Smooth muscle cell (in vitro differentiated cells): ENCODE data around the gene IL18. TPM values are rescaled to one million over a fixed set of nuclear protein-coding genes. Genes with fewer than 3 reads are reported as not detected.

ENCODE experiments used
- DNase-seq: peaks from one replicate; lab custom pipeline; 2025; ENCODE audit not compliant: unreplicated experiment; lab: John Stamatoyannopoulos, UW
- H2AFZ ChIP-seq: fragments of 200-600 bp; sonication (generic); 2 replicates; pipeline ENCODE4 v1.6.0; 2016; ENCODE audit warnings: antibody characterized with exemption, low read depth, mild to moderate bottlenecking
- H3F3A ChIP-seq: fragments of 200-600 bp; sonication (generic); 2 replicates; pipeline ENCODE4 v1.6.0; 2017; ENCODE audit warnings: antibody characterized with exemption, low read depth
- H3K27ac ChIP-seq: fragments of 200-600 bp; sonication (generic); 2 replicates; pipeline ENCODE4 v1.5.1; 2016; ENCODE audit warnings: low read depth, mild to moderate bottlenecking
- H3K27me3 ChIP-seq: fragments of 200-600 bp; sonication (generic); 2 replicates; pipeline ENCODE4 v1.6.1; 2016; ENCODE audit warnings: low read depth, mild to moderate bottlenecking
- H3K36me3 ChIP-seq: fragments of 200-600 bp; sonication (generic); 2 replicates; pipeline ENCODE4 v1.5.1; 2016; ENCODE audit warnings: low read depth
- H3K4me1 ChIP-seq: fragments of 200-600 bp; sonication (generic); 2 replicates; pipeline ENCODE4 v1.5.1; 2016; ENCODE audit warnings: low read depth
- H3K4me2 ChIP-seq: fragments of 200-600 bp; sonication (generic); 2 replicates; pipeline ENCODE4 v1.6.0; 2016; ENCODE audit warnings: mild to moderate bottlenecking
- H3K4me3 ChIP-seq: fragments of 200-600 bp; sonication (generic); 2 replicates; pipeline ENCODE4 v1.5.1; 2016; ENCODE audit warnings: mild to moderate bottlenecking
- H3K79me2 ChIP-seq: fragments of 200-600 bp; sonication (generic); 2 replicates; pipeline ENCODE4 v1.6.0; 2016; ENCODE audit warnings: low read depth, mild to moderate bottlenecking
- H3K9ac ChIP-seq: fragments of 200-600 bp; sonication (generic); 2 replicates; pipeline ENCODE4 v1.6.0; 2016; ENCODE audit warnings: low read depth
- H3K9me3 ChIP-seq: fragments of 200-600 bp; sonication (generic); replicated peaks from 2 replicates; pipeline ENCODE4 v1.5.1; 2016; ENCODE audit warnings: low read depth
- H4K20me1 ChIP-seq: fragments of 200-600 bp; sonication (generic); 2 replicates; pipeline ENCODE4 v1.6.0; 2016; ENCODE audit warnings: low read depth
- WGBS: methylation state at CpG from one replicate; pipeline ENCODE4 v1.1.7; 2016; ENCODE audit warnings: low lambda C conversion rate; 5-methylcytosine and 5-hydroxymethylcytosine counted together
- polyA plus RNA-seq: library from polyadenylated mRNA; unstranded; fragments of >200 nt; fragmentation: Nextera tagmentation; extraction: Ambion mirVana; gene quantifications from 2 replicates; pipeline ENCODE4 v1.2.1, GENCODE V29; 2016
- total RNA-seq: library from RNA; depleted of rRNA; stranded (reverse); fragments of >200 nt; gene quantifications from 2 replicates; pipeline ENCODE4 v1.2.3, GENCODE V29; 2014
- TF ChIP-seq, protein P1 (sequence below): fragments of 200-600 bp; sonication (generic); IDR thresholded peaks from 2 replicates; pipeline ENCODE4 v1.5.1; 2017; ENCODE audit warnings: borderline replicate concordance, mild to moderate bottlenecking, antibody characterized with exemption; ENCODE audit not compliant: insufficient read depth, poor library complexity, severe bottlenecking

Gene IL18
- total and polyA plus RNA-seq, 2 experiments from 2014 or later: 0.34 to 3.0 TPM

DNA sequence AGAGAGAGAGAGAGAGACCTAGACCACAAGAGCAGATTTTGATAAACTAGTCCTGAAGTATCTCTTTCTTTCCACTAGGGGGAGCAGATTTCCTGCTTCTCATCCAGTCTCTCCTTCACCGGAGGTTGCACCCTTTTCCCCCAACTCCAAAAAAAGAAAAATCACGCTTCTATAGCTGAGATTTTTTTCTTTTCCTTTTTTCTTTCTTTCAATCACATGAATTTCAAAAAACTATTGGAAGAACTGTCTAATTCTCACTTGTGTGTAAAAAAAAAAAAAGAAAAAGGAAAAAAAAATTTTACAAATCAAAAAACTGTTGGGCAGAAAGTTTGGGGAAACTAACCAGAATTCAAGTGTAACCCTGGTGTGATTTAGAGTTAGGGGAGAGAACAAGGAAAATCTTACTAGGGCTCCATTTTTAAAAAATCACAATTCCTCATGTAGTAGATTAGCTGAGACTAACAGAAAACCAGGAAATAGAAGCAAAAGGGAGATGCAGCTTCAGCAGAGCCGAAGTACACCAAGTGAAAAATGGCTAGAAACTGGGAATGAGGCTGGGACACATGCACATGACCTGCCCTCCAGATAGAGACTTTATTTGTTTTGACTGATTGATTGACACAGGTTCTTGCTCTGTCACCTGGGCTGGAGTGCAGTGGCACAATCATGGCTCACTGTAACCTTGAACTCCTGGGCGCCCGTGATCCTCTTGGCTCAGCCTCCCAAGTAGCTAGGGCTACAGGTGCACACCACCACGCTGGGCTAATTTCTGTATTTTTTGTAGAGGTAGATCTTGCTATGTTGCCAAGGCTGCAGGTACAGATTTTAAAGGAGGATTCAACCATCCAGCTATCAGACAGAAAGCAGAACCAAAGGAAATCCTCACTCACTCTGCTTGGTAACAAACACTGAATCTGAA lies 50.1 kb downstream of the IL18 start:
- DNase-seq: no peak
- H2AFZ ChIP-seq: no peak overlapping the region
- H3K27ac ChIP-seq: no peak overlapping the region
- H3K27me3 ChIP-seq: no peaks in the 10 kb centered on the region
- H3K36me3 ChIP-seq: no peaks in the 10 kb centered on the region
- WGBS: 70% methylated on average over 6 of the region's 6 CpGs
- peak overlapping the region; percentile 62 for H3K4me2 ChIP-seq
- H3K4me3 ChIP-seq: peak overlapping the region; percentile 25
- no peak overlapping the region for H3K9ac ChIP-seq
- TF ChIP-seq, protein P1, sequence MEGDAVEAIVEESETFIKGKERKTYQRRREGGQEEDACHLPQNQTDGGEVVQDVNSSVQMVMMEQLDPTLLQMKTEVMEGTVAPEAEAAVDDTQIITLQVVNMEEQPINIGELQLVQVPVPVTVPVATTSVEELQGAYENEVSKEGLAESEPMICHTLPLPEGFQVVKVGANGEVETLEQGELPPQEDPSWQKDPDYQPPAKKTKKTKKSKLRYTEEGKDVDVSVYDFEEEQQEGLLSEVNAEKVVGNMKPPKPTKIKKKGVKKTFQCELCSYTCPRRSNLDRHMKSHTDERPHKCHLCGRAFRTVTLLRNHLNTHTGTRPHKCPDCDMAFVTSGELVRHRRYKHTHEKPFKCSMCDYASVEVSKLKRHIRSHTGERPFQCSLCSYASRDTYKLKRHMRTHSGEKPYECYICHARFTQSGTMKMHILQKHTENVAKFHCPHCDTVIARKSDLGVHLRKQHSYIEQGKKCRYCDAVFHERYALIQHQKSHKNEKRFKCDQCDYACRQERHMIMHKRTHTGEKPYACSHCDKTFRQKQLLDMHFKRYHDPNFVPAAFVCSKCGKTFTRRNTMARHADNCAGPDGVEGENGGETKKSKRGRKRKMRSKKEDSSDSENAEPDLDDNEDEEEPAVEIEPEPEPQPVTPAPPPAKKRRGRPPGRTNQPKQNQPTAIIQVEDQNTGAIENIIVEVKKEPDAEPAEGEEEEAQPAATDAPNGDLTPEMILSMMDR: peak; percentile 79
- H3F3A ChIP-seq: no peaks in the 10 kb centered on the region
- H3K4me1 ChIP-seq: no peaks in the 10 kb centered on the region
- no peaks in the 10 kb centered on the region for H3K79me2 ChIP-seq
- no peaks in the 10 kb centered on the region for H3K9me3 ChIP-seq
- H4K20me1 ChIP-seq: no peaks in the 10 kb centered on the region

DNA sequence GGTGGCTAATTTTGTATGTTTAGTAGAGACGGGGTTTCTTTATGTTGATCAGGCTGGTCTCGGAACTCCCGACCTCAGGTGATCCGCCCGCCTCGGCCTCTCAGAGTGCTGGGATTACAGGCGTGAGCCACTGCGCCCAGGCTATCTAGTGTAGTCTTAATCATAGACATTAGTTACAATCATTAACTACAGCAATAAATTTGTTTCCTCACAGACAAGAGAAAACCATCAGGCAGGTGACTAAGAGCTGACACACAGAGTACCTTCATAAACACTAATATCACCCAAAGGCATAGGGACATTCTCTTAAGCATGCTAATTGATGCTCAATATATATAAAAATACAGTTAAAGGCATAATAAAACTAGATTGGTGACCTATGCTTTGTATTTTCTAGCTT lies 57.8 kb downstream of the IL18 start:
- H3K79me2 ChIP-seq: no peaks in the 10 kb centered on the region
- TF ChIP-seq, protein P1: no peak
- H3K4me3 ChIP-seq: no peak overlapping the region
- H3K9me3 ChIP-seq: no peaks in the 10 kb centered on the region
- DNase-seq: no peak
- whole genome bisulfite sequencing: 92% methylated on average over 8 of the region's 8 CpGs
- no peak overlapping the region for H2AFZ ChIP-seq
- no peaks in the 10 kb centered on the region for H3K27me3 ChIP-seq
- H3K4me2 ChIP-seq: no peak overlapping the region
- no peaks in the 10 kb centered on the region for H3K4me1 ChIP-seq
- H3K9ac ChIP-seq: no peak overlapping the region
- no peak overlapping the region for H3K27ac ChIP-seq
- peaks cover 2% of the 10 kb centered on the region for H3F3A ChIP-seq
- H3K36me3 ChIP-seq: no peaks in the 10 kb centered on the region
- no peaks in the 10 kb centered on the region for H4K20me1 ChIP-seq

DNA sequence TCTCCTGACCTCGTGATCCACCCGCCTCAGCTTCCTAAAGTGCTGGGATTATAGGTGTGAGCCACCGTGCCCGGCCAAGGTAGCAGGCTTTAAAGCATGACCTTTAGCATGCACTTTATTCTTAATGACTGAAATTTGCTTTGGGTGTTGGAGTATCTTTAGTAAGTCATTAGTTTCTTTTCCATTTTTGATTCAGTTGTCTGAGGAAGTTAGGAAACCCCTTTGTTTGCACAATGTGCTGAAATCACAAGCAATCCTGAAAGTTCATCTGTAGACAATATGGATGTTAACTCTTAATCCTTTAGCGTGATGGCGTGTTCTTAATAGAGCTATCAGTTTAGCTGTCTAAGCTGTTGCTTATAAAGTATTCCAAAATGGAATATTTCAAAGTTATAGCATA lies 60.4 kb downstream of the IL18 start:
- no peaks in the 10 kb centered on the region for H3K27me3 ChIP-seq
- TF ChIP-seq, protein P1: no peak
- no peaks in the 10 kb centered on the region for H4K20me1 ChIP-seq
- H3K4me2 ChIP-seq: no peak overlapping the region
- no peaks in the 10 kb centered on the region for H3K79me2 ChIP-seq
- no peak for DNase-seq
- H3K27ac ChIP-seq: no peak overlapping the region
- H3K36me3 ChIP-seq: no peaks in the 10 kb centered on the region
- H3K4me1 ChIP-seq: no peaks in the 10 kb centered on the region
- peaks cover 3% of the 10 kb centered on the region for H3F3A ChIP-seq
- H3K9ac ChIP-seq: no peak overlapping the region
- 94% methylated on average over 6 of the region's 6 CpGs for WGBS
- no peak overlapping the region for H2AFZ ChIP-seq
- no peak overlapping the region for H3K4me3 ChIP-seq
- H3K9me3 ChIP-seq: no peaks in the 10 kb centered on the region
